Measurements from ENCODE around the gene CD70. TPM values are rescaled to one million over a fixed set of nuclear protein-coding genes. Genes with fewer than 3 reads are reported as not detected.

Gene CD70
- total and polyA plus RNA-seq, 11 donors: 0.23 to 0.68 (median 0.37) TPM; not detected in 8

DNA sequence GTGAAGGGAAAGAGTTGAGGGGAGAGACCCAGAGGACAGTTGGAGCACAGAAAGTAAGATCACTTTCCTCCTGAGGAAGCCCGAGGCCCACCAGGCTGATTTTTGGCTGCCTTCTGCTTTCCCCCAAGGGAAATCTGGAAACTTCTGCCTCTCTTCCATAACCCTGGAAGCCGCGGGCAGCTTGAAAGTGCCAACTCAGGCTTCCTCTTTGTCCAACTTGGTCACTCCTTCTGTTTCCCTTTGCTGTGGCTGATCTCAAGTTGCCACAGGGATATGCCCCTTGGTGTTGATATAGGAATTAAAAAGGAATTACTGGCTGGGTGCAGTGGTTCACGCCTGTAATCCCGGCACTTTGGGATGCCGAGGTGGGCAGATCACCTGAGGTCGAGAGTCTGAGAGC is 5.7 kb upstream of the CD70 start:
- TF ChIP-seq POLR2A (IDR thresholded peaks at IDR 0.05): no peak
- TF ChIP-seq CTCF (IDR thresholded peaks at IDR 0.05): no peak
- ATAC-seq (no peak), DNase-seq (no peak)
- H3K4me1 ChIP-seq: peaks cover 0 to under 1% (median 0%) of the 10 kb centered on the region in 12 donors
- no peaks in the 10 kb centered on the region for H3K9me3 ChIP-seq
- H3K36me3 ChIP-seq: no peaks in the 10 kb centered on the region
- H3K27me3 ChIP-seq: peaks cover 0 to 57% (median 20%) of the 10 kb centered on the region in 9 donors
- intact Hi-C loops (cut with DNase I): no loop called here
- H3K27ac ChIP-seq: no peak overlapping the region
- H3K4me3 ChIP-seq: no peak overlapping the region
- 70 to 90% (median 88%) methylated on average over 7 of the region's 7 CpGs for WGBS, 4 donors

DNA sequence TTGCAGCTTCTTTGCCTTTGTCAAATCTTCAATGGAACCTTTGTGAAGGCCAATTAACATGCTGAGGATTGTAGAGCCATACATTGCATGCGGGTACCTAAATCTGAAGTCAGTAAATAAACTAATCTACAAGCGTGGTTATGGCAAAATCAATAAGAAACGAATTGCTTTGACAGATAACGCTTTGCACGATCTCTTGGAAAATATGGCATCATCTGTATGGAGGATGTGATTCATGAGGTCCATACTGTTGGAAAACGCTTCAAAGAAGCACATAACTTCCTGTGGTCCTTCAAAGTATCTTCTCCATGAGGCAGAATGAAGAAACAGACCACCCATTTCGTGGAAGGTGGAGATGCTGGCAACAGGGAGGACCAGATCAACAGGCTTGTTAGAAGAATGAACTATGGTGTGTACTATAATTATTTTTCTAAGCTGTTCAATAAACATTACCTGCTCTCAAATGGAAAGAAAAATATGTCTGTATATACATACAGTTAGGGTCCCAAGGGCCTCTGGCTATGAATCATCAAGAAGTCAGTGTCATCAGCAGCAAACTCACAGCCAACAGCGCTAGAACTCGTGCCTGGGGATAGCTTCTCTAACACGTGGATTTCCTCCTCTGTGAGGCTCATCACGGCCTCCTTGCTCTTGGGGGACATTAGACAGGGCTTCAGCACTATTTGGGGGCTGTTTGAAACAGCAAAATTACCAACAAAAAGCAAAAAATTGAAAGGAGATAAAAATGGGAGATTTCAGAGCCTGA is 2.9 kb upstream of the CD70 start:
- ATAC-seq: no peak
- DNase-seq: no peak
- no peak overlapping the region for H3K27ac ChIP-seq
- 55 to 61% (median 56%) methylated on average over 11 of the region's 11 CpGs for WGBS, 4 donors
- H3K36me3 ChIP-seq: no peaks in the 10 kb centered on the region
- peaks cover 0 to 26% (median 2%) of the 10 kb centered on the region in 12 donors for H3K4me1 ChIP-seq
- TF ChIP-seq POLR2A (IDR thresholded peaks at IDR 0.05) (no peak), CTCF (IDR thresholded peaks at IDR 0.05) (no peak)
- H3K4me3 ChIP-seq: no peak overlapping the region
- peaks cover 9 to 85% (median 44%) of the 10 kb centered on the region in 9 donors for H3K27me3 ChIP-seq
- intact Hi-C loops (cut with DNase I): no loop called here
- H3K9me3 ChIP-seq: no peaks in the 10 kb centered on the region

DNA sequence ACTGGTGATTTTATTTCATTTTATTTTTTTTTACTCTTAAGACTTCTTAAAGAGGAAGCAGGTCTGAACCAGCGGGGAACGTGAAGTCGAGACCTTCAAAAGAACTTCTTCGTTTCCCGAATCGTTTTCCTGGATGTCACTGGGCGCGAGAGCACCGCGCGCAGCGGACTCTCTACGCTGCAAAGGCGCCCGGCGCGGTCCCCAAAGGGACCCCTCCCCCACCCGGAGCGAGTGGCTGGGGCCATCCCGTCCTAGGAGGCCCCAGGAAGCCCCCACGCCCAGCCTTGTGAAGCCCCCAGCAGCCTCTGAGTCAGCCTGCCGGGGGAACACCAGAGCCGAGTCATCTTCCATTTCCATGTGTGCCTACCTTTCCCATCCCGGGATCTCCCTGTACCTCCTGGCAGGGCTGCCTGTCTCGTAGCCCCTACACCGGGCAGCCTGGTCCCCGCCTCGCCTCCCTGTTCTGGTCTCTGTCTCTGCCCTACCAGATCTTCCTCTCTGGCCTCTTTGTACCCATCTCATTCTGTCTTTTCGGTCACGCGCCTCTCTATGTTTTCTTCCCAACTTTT is 608 bp downstream of the CD70 start:
- H3K4me1 ChIP-seq: peaks cover 0 to 43% (median 8%) of the 10 kb centered on the region in 12 donors

More for the DNA sequence above, 608 bp downstream of the CD70 start:
- no peak overlapping the region for H3K27ac ChIP-seq
- DNase-seq (no peak), ATAC-seq (peak in 1 of 4 donors; percentile 22)
- peak overlapping the region in 2 of 12 donors; percentile 12 to 43 for H3K4me3 ChIP-seq
- TF ChIP-seq POLR2A (IDR thresholded peaks at IDR 0.05) (no peak), CTCF (IDR thresholded peaks at IDR 0.05) (no peak)
- no peaks in the 10 kb centered on the region for H3K36me3 ChIP-seq
- H3K9me3 ChIP-seq: no peaks in the 10 kb centered on the region
- peaks cover 24 to 98% (median 74%) of the 10 kb centered on the region in 9 donors for H3K27me3 ChIP-seq
- 0 to 1% (median 1%) methylated on average over 31 of the region's 31 CpGs for WGBS, 4 donors
- intact Hi-C loops (cut with DNase I): no loop called here

Measured in heart left ventricle (tissue), 16 donors.